ENCODE results near the gene HOXC13.

HOXC13 gene

GRCh38 chr12:53951577-53952334 is 13.1 kb downstream of the HOXC13 start:
- no peak for TF ChIP-seq CTCF (IDR thresholded peaks at IDR 0.05)
- no peak overlapping the region for H3K4me3 ChIP-seq (ENCODE audit: low read depth in 1 of 2, low read length in 1 of 2)
- H3K36me3 ChIP-seq = no peaks in the 10 kb centered on the region
- H3K27ac ChIP-seq = no peak overlapping the region
- H3K9me3 ChIP-seq = no peaks in the 10 kb centered on the region
- H3K27me3 ChIP-seq = peaks cover 100% of the 10 kb centered on the region
- H3K4me1 ChIP-seq (ENCODE audit: control insufficient read depth in 1 of 2, insufficient read depth in 1 of 2, low read depth in 1 of 2, low read length in 1 of 2) = no peaks in the 10 kb centered on the region

GRCh38 chr12:53952335-53952694 is 13.7 kb downstream of the HOXC13 start:
- Histone ChIP-seq H3K4me1 (ENCODE audit: control insufficient read depth in 1 of 2, insufficient read depth in 1 of 2, low read depth in 1 of 2, low read length in 1 of 2) (no peaks in the 10 kb centered on the region), H3K4me3 (ENCODE audit: low read depth in 1 of 2, low read length in 1 of 2) (no peak overlapping the region), H3K27ac (no peak overlapping the region), H3K27me3 (peaks cover 100% of the 10 kb centered on the region), H3K36me3 (no peaks in the 10 kb centered on the region), H3K9me3 (no peaks in the 10 kb centered on the region)
- no peak for TF ChIP-seq CTCF (IDR thresholded peaks at IDR 0.05)

GRCh38 chr12:53952871-53953734 is 14.5 kb downstream of the HOXC13 start:
- Histone ChIP-seq H3K9me3 (no peaks in the 10 kb centered on the region), H3K36me3 (no peaks in the 10 kb centered on the region), H3K4me3 (ENCODE audit: low read depth in 1 of 2, low read length in 1 of 2) (no peak overlapping the region), H3K27me3 (peaks cover 100% of the 10 kb centered on the region), H3K4me1 (ENCODE audit: control insufficient read depth in 1 of 2, insufficient read depth in 1 of 2, low read depth in 1 of 2, low read length in 1 of 2) (no peaks in the 10 kb centered on the region), H3K27ac (no peak overlapping the region)
- TF ChIP-seq CTCF (IDR thresholded peaks at IDR 0.05) = no peak

GRCh38 chr12:53953831-53954693 is 15.4 kb downstream of the HOXC13 start:
- Histone ChIP-seq H3K27ac (no peak overlapping the region), H3K9me3 (no peaks in the 10 kb centered on the region), H3K27me3 (peaks cover 100% of the 10 kb centered on the region), H3K4me1 (ENCODE audit: control insufficient read depth in 1 of 2, insufficient read depth in 1 of 2, low read depth in 1 of 2, low read length in 1 of 2) (no peaks in the 10 kb centered on the region), H3K36me3 (no peaks in the 10 kb centered on the region), H3K4me3 (ENCODE audit: low read depth in 1 of 2, low read length in 1 of 2) (no peak overlapping the region)
- no peak for TF ChIP-seq CTCF (IDR thresholded peaks at IDR 0.05)

- no peak for TF ChIP-seq CTCF (IDR thresholded peaks at IDR 0.05)
- Histone ChIP-seq H3K27ac (no peak within 1 kb of the TSS), H3K4me1 (ENCODE audit: control insufficient read depth in 1 of 2, insufficient read depth in 1 of 2, low read depth in 1 of 2, low read length in 1 of 2) (no peaks in the 10 kb centered on the region), H3K36me3 (no peaks in the 10 kb centered on the region), H3K27me3 (peaks cover 100% of the 10 kb centered on the region), H3K4me3 (ENCODE audit: low read depth in 1 of 2, low read length in 1 of 2) (no peak within 1 kb of the TSS), H3K9me3 (no peaks in the 10 kb centered on the region)
Observed at GRCh38 chr12:53954694-53955035, 16.0 kb downstream of the HOXC13 start, which contains the start of gene HOXC12. Gene HOXC12, plus strand, starts transcription at chr12:53954903. Its CDS starts 27 bp downstream, at chr12:53954930.
